HL-60/S4 (cell line): Measurements from ENCODE around the gene SPDYE3.

Experiments
- in situ Hi-C: fragments of 300-500 bp; cut with MboI; formaldehyde crosslinking; loops from 2 replicates; pipeline ENCODE4 v1.14.3; 2022; ENCODE audit warnings: low sequenced_read_pairs

Gene SPDYE3

DNA sequence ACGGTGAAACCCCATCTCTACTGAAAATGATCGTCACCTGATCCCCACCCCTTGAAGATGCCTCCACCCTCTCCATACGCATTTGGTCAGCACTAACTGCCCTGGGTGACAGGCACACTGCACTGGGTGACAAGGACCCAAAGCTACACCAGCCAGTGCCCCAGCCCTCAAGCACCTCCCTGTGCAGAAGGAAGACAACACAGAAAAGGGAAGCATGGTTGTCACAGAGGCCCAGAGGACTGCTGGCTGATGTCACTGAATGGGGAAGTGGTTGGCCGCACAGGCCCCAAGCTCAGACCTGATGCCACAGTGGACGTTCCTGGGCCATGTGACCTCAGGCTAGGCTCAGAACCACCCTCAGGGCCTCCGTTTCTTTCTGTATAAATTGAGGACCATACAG, 61.6 kb downstream of the SPDYE3 start:
- in situ Hi-C loops: no loop called here

DNA sequence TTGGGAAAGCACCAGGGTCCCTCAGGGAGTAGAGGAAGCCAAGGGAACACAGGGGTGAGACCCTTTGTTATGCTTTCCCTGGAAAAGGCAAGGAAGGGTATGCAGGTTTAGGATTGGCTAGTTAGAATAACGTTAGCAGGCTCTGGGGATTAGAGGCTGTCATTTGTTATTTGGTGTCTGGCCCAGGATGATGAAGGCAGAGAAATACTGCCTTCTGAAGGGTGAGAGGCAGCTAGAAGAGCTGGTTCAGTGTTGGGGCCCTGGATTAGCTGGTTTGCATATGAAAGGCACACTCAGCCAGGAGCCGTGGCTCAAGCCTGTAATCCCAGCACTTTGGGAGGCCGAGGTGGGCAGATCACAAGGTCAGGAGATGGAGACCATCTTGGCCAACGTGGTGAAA, 62.8 kb downstream of the SPDYE3 start:
- in situ Hi-C loops: no loop called here

DNA sequence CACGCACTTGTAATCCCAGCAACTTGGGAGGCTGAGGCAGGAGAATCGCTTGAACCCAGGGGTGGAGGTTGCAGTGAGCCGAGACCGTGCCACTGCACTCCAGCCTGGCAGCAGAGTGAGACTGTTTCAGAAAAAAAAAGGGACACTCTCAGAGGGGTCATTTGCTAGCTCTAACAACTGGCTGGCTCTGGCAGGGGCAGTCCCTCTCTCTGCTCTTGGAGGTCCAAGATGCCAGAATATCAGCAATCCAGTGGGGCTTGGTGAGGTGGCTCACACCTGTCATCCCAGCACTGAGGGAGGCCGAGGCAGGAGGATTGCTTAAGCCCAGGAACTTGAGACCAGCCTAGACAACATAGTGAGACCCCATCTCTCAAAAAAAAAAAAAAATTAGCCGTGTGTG, 63.2 kb downstream of the SPDYE3 start:
- in situ Hi-C loops: no loop called here

DNA sequence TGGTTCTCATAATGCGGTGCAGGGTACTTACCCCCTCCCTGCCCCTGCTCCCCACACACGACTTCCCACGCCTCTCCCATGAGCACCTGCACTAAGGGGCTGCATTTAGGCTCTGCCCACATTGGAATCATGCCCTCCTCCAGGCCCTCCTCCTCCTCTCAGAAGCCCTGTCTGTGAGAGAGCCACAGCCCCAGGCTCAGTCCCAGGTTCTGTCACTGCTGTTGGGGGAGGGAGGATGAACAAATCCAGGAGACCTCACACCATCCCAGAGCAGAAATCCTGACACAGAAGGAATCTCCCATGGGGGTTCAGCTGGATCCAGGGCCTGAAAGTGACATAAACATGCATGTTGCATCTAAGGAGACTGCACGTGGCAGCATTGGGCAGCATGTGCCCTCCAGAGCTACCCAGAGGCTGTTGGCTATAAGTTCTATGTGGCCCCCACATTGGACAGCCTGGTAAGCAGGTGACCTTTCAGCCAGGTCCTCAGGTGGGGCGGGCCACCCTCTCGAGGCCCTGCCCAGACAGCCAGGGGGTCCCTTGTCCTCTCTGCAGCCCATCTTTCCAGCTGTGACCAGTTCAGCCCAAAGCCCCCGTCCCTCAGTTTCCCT, 64.2 kb downstream of the SPDYE3 start:
- in situ Hi-C loops: no loop called here
